Keratinocyte (primary cell): ENCODE measurements around the gene MPP1.

Experiments used
- EZH2 ChIP-seq: IDR thresholded peaks from one replicate; pipeline ENCODE4 v1.6.1; 2012; ENCODE audit warnings: inconsistent platforms, mild to moderate bottlenecking, low read length, moderate library complexity
- TF ChIP-seq, protein P1 (sequence below), 3 experiments: IDR thresholded peaks in 1 of 3; conservative IDR thresholded peaks in 1 of 3; optimal IDR thresholded peaks in 1 of 3; 2 replicates in 2 of 3; 3 replicates in 1 of 3; pipeline versions ENCODE3 to v1.5.1; 2011; ENCODE audit warnings: low read length in 3 of 3, mild to moderate bottlenecking in 3 of 3, moderate library complexity in 2 of 3, control low read depth in 1 of 3, inconsistent platforms in 1 of 3; ENCODE audit not compliant: insufficient read depth in 2 of 3; ENCODE audit errors: extremely low read depth in 1 of 3

- TF ChIP-seq, protein P1, sequence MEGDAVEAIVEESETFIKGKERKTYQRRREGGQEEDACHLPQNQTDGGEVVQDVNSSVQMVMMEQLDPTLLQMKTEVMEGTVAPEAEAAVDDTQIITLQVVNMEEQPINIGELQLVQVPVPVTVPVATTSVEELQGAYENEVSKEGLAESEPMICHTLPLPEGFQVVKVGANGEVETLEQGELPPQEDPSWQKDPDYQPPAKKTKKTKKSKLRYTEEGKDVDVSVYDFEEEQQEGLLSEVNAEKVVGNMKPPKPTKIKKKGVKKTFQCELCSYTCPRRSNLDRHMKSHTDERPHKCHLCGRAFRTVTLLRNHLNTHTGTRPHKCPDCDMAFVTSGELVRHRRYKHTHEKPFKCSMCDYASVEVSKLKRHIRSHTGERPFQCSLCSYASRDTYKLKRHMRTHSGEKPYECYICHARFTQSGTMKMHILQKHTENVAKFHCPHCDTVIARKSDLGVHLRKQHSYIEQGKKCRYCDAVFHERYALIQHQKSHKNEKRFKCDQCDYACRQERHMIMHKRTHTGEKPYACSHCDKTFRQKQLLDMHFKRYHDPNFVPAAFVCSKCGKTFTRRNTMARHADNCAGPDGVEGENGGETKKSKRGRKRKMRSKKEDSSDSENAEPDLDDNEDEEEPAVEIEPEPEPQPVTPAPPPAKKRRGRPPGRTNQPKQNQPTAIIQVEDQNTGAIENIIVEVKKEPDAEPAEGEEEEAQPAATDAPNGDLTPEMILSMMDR (optimal IDR thresholded peaks at IDR 0.05 in 1 of 3, IDR thresholded peaks at IDR 0.05 in 1 of 3, conservative IDR thresholded peaks at IDR 0.05 in 1 of 3; ENCODE audit: extremely low read depth in 1 of 3, insufficient read depth in 2 of 3, low read length in 3 of 3), result no peak
- no peak for TF ChIP-seq EZH2
Observed at GRCh38 chrX:154822029-154822428, 16.7 kb upstream of the MPP1 start.
